NCI-H2227 (cell line): ENCODE measurements around the gene CBX1.
"Not testable (repeated sequence)": the region's sequence is repeated elsewhere in the genome, so short reads cannot be mapped to it uniquely, and the experiment has no call there.

Source experiments
- DNase-seq: peaks from one replicate; lab custom pipeline; 2025; ENCODE audit not compliant: unreplicated experiment; lab: John Stamatoyannopoulos, UW

The CBX1 gene

GRCh38 chr17:48053758-48054237 lies 47.5 kb downstream of the CBX1 start:
- no peak for DNase-seq

- peak; percentile 72 for DNase-seq
These were observed 48.1 kb downstream of the CBX1 start for GRCh38 chr17:48052956-48053757.

- peak; percentile 33 for DNase-seq
These were observed 49.4 kb downstream of the CBX1 start for GRCh38 chr17:48051706-48052486.

- DNase-seq, result no peak
These were observed 50.0 kb downstream of the CBX1 start for GRCh38 chr17:48051283-48051682.

- DNase-seq, result peak; percentile 87
These were observed 52.7 kb downstream of the CBX1 start for GRCh38 chr17:48048384-48049126.

GRCh38 chr17:48047741-48048383 lies 53.4 kb downstream of the CBX1 start, which contains the start of gene NFE2L1:
Gene NFE2L1, plus strand, starts transcription at chr17:48048359. Its CDS starts 2,760 bp downstream, at chr17:48051119.
- peak; percentile 99 for DNase-seq

- DNase-seq, result no peak
These were observed 54.1 kb downstream of the CBX1 start for GRCh38 chr17:48047113-48047740.

- DNase-seq, result no peak
These were observed 55.0 kb downstream of the CBX1 start for GRCh38 chr17:48046296-48046695.

- no peak for DNase-seq
These were observed 55.8 kb downstream of the CBX1 start for GRCh38 chr17:48045316-48046001.

GRCh38 chr17:48044851-48045250 lies 56.4 kb downstream of the CBX1 start:
- no peak for DNase-seq

GRCh38 chr17:48043176-48043575 lies 58.1 kb downstream of the CBX1 start:
- no peak for DNase-seq

GRCh38 chr17:48038687-48039086 lies 62.6 kb downstream of the CBX1 start:
- DNase-seq, result no peak

GRCh38 chr17:48037838-48038323 lies 63.4 kb downstream of the CBX1 start:
- no peak for DNase-seq

- peak; percentile 31 for DNase-seq
These were observed 64.0 kb downstream of the CBX1 start, which contains the start of gene COPZ2 for GRCh38 chr17:48037036-48037837. Gene COPZ2, minus strand, starts transcription at chr17:48037797. Its CDS starts 20 bp downstream, at chr17:48037777.

GRCh38 chr17:48036693-48037035 lies 64.6 kb downstream of the CBX1 start:
- no peak for DNase-seq

- DNase-seq, result not testable (repeated sequence)
These were observed 66.5 kb downstream of the CBX1 start for GRCh38 chr17:48034734-48035133.

GRCh38 chr17:48031966-48032365 lies 69.3 kb downstream of the CBX1 start:
- no peak for DNase-seq

GRCh38 chr17:48030531-48030930 lies 70.7 kb downstream of the CBX1 start:
- DNase-seq, result no peak

GRCh38 chr17:48028736-48029135 lies 72.5 kb downstream of the CBX1 start:
- no peak for DNase-seq
